Hepatocyte (in vitro differentiated cells): ENCODE results near the gene ASAP2.

ENCODE experiments used
- EZH2 ChIP-seq: fragments of 200-600 bp; sonication (generic); IDR thresholded peaks from 2 replicates; pipeline ENCODE4 v1.6.1; 2016; ENCODE audit warnings: antibody characterized with exemption, mild to moderate bottlenecking, borderline replicate concordance
- TF ChIP-seq, protein P1 (sequence below): fragments of 200-600 bp; sonication (generic); IDR thresholded peaks from 2 replicates; pipeline ENCODE4 v1.5.1; 2016; ENCODE audit warnings: antibody characterized with exemption, mild to moderate bottlenecking; ENCODE audit not compliant: poor library complexity

GRCh38 chr2:9167718-9168657 lies 38.6 kb upstream of the ASAP2 start:
- TF ChIP-seq, protein P1, sequence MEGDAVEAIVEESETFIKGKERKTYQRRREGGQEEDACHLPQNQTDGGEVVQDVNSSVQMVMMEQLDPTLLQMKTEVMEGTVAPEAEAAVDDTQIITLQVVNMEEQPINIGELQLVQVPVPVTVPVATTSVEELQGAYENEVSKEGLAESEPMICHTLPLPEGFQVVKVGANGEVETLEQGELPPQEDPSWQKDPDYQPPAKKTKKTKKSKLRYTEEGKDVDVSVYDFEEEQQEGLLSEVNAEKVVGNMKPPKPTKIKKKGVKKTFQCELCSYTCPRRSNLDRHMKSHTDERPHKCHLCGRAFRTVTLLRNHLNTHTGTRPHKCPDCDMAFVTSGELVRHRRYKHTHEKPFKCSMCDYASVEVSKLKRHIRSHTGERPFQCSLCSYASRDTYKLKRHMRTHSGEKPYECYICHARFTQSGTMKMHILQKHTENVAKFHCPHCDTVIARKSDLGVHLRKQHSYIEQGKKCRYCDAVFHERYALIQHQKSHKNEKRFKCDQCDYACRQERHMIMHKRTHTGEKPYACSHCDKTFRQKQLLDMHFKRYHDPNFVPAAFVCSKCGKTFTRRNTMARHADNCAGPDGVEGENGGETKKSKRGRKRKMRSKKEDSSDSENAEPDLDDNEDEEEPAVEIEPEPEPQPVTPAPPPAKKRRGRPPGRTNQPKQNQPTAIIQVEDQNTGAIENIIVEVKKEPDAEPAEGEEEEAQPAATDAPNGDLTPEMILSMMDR, result no peak
- no peak for TF ChIP-seq EZH2
